ENCODE measurements around the gene BCL6.

GRCh38 chr3:187728940-187729583 is 16.2 kb downstream of the BCL6 start:
- no peak for TF ChIP-seq CTCF (IDR thresholded peaks at IDR 0.05; ENCODE audit: insufficient read depth, low read depth, low read length)
- no peak for TF ChIP-seq EZH2 (IDR thresholded peaks at IDR 0.05; ENCODE audit: insufficient read depth, low read length)
